ENCODE data around the gene CLGN.

Gene CLGN

GRCh38 chr4:140349816-140350215 lies 77.6 kb downstream of the CLGN start:
- TF ChIP-seq EZH2phosphoT487 (IDR thresholded peaks at IDR 0.05; ENCODE audit: borderline replicate concordance), result no peak
- TF ChIP-seq, protein P1, sequence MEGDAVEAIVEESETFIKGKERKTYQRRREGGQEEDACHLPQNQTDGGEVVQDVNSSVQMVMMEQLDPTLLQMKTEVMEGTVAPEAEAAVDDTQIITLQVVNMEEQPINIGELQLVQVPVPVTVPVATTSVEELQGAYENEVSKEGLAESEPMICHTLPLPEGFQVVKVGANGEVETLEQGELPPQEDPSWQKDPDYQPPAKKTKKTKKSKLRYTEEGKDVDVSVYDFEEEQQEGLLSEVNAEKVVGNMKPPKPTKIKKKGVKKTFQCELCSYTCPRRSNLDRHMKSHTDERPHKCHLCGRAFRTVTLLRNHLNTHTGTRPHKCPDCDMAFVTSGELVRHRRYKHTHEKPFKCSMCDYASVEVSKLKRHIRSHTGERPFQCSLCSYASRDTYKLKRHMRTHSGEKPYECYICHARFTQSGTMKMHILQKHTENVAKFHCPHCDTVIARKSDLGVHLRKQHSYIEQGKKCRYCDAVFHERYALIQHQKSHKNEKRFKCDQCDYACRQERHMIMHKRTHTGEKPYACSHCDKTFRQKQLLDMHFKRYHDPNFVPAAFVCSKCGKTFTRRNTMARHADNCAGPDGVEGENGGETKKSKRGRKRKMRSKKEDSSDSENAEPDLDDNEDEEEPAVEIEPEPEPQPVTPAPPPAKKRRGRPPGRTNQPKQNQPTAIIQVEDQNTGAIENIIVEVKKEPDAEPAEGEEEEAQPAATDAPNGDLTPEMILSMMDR (conservative IDR thresholded peaks at IDR 0.05; ENCODE audit: low read length), result no peak
- Histone ChIP-seq H3K9ac (ENCODE audit: low read depth, low read length, poor library complexity, severe bottlenecking) (no peak overlapping the region), H3K4me2 (ENCODE audit: low read depth, low read length, poor library complexity, severe bottlenecking) (no peak overlapping the region), H3K36me3 (ENCODE audit: insufficient read depth, low read length) (no peaks in the 10 kb centered on the region), H2AFZ (ENCODE audit: low read length) (no peak overlapping the region), H3K4me1 (ENCODE audit: insufficient read depth, low read length, poor library complexity, severe bottlenecking) (peaks cover 10% of the 10 kb centered on the region), H3K9me2 (replicated peaks; ENCODE audit: low read depth, low read length) (no peaks in the 10 kb centered on the region), H3K27me3 (ENCODE audit: insufficient read depth, low read length, poor library complexity, severe bottlenecking) (no peaks in the 10 kb centered on the region), H3F3A (ENCODE audit: low read depth) (no peaks in the 10 kb centered on the region), H3K4me3 (ENCODE audit: low read length, poor library complexity, severe bottlenecking) (no peak overlapping the region), H4K20me1 (ENCODE audit: insufficient read depth, low read length, poor library complexity, severe bottlenecking) (no peaks in the 10 kb centered on the region), H3K79me2 (ENCODE audit: insufficient read depth, low read length) (no peaks in the 10 kb centered on the region), H3K9me3 (ENCODE audit: insufficient read depth, low read depth, low read length) (no peaks in the 10 kb centered on the region)

DNA sequence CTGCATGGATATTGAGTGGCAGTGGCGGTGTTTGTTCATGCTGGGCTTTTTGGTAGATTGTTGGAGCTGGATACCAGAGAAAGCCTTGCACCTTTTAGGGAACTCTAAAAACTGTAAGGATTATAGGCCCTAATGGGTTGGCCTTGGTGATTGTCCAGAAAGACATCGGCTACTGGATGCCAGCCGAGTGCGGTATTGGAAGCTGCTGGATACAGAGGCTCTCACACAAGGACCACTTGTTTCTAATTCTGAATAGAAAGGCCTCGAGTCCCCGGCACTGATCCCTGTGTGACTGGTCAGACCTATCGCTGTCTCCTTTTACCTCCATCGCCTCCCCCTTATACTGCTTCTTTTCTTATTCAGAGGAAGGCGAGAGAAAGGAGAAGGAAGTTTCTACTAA lies 81.3 kb downstream of the CLGN start:
- no peaks in the 10 kb centered on the region for H3F3A ChIP-seq (ENCODE audit: low read depth)

DNA sequence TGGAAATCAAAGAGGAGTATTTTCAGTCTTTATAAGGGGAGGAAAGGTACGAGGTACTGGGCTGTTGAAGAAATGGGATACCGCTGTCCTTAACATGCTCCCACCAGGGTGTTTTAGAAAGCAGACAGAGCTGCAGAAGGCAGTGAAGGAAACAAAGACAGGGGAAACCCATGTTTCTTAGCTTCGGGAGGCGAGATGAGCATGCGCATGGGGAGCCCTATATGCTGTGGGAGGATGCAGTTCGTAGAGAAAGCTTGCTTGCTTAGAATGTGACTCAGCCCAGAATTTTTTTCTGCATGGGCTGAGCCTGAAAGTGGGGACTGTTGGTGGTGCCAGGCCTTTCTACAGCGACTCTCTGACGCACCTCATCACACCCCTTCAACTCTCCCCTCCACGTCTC lies 82.8 kb downstream of the CLGN start:
- Histone ChIP-seq H3K9me2 (replicated peaks; ENCODE audit: low read depth, low read length) (no peaks in the 10 kb centered on the region), H3K9ac (ENCODE audit: low read depth, low read length, poor library complexity, severe bottlenecking) (no peak overlapping the region), H3F3A (ENCODE audit: low read depth) (no peaks in the 10 kb centered on the region), H4K20me1 (ENCODE audit: insufficient read depth, low read length, poor library complexity, severe bottlenecking) (no peaks in the 10 kb centered on the region), H2AFZ (ENCODE audit: low read length) (0 out of 2 replicates have a peak overlapping the region, but pooled peaks have one; percentile 22), H3K4me3 (ENCODE audit: low read length, poor library complexity, severe bottlenecking) (no peak overlapping the region), H3K36me3 (ENCODE audit: insufficient read depth, low read length) (no peaks in the 10 kb centered on the region), H3K9me3 (ENCODE audit: insufficient read depth, low read depth, low read length) (no peaks in the 10 kb centered on the region), H3K79me2 (ENCODE audit: insufficient read depth, low read length) (no peaks in the 10 kb centered on the region), H3K4me1 (ENCODE audit: insufficient read depth, low read length, poor library complexity, severe bottlenecking) (peaks cover 7% of the 10 kb centered on the region), H3K27me3 (ENCODE audit: insufficient read depth, low read length, poor library complexity, severe bottlenecking) (no peaks in the 10 kb centered on the region), H3K4me2 (ENCODE audit: low read depth, low read length, poor library complexity, severe bottlenecking) (no peak overlapping the region)
- TF ChIP-seq, protein P1 (conservative IDR thresholded peaks at IDR 0.05; ENCODE audit: low read length), result no peak
- no peak for TF ChIP-seq EZH2phosphoT487 (IDR thresholded peaks at IDR 0.05; ENCODE audit: borderline replicate concordance)

More for the DNA sequence above, 81.3 kb downstream of the CLGN start:
- Histone ChIP-seq H4K20me1 (ENCODE audit: insufficient read depth, low read length, poor library complexity, severe bottlenecking) (no peaks in the 10 kb centered on the region), H3K36me3 (ENCODE audit: insufficient read depth, low read length) (no peaks in the 10 kb centered on the region), H3K4me1 (ENCODE audit: insufficient read depth, low read length, poor library complexity, severe bottlenecking) (peaks cover 7% of the 10 kb centered on the region), H3K4me2 (ENCODE audit: low read depth, low read length, poor library complexity, severe bottlenecking) (no peak overlapping the region), H3K79me2 (ENCODE audit: insufficient read depth, low read length) (no peaks in the 10 kb centered on the region), H3K9ac (ENCODE audit: low read depth, low read length, poor library complexity, severe bottlenecking) (no peak overlapping the region), H2AFZ (ENCODE audit: low read length) (no peak overlapping the region), H3K4me3 (ENCODE audit: low read length, poor library complexity, severe bottlenecking) (no peak overlapping the region), H3K9me3 (ENCODE audit: insufficient read depth, low read depth, low read length) (no peaks in the 10 kb centered on the region), H3K27me3 (ENCODE audit: insufficient read depth, low read length, poor library complexity, severe bottlenecking) (no peaks in the 10 kb centered on the region), H3K9me2 (replicated peaks; ENCODE audit: low read depth, low read length) (no peaks in the 10 kb centered on the region)
- TF ChIP-seq, protein P1 (conservative IDR thresholded peaks at IDR 0.05; ENCODE audit: low read length), result no peak
- TF ChIP-seq EZH2phosphoT487 (IDR thresholded peaks at IDR 0.05; ENCODE audit: borderline replicate concordance), result no peak
